HG02884 (cell line): ENCODE data around the gene NHLRC4.

Experiments
- ATAC-seq: cut with Tn5 transposase; IDR thresholded peaks from one replicate; pipeline ENCODE4 v1.9.1; 2021; ENCODE audit warnings: mild to moderate bottlenecking, moderate library complexity; ENCODE audit not compliant: unreplicated experiment

Gene NHLRC4

DNA sequence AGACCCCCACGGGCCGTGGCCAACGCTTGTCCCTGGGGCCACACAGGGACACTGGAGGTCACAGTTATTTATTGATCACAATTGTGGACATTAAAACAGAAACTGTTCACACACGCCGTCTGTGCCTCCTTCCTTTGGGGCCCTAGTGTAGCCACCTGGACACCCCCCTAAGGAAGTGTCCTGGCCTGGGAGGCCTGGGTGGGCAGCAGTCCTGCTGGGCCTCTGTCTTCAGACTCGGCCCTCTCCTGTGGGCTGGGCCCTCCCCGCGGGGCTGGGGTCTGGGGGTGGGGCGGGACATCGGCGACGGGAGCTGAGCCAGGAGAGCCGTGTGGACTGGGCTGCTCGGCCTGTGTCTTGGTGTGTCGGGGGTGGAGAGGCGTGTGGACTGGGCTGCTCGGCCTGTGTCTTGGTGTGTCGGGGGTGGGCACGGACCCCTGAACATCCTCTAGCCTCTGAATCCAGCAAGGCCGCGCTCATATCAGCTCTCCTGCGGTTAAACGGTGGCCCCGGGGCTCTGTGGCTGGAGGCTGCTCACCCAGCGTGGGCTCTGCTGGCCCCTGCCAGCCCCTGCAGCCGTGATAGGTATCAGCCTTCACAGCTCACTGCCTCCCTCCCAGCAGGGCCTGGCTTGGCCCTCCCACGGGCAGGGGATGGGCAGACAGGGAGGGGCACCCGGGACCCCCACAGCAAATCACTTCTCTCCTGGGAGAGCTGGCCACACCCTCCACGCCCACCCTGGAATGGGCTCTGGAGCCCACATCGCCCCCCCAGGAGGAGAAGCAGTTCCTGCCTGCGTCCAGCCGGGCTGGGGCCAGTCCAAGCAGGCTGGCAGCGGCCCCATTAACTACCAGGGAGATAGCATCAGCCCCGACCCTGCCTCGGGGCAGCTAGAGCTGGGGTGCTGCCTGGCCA lies 1.1 kb upstream of the NHLRC4 start:
- ATAC-seq, result no peak

DNA sequence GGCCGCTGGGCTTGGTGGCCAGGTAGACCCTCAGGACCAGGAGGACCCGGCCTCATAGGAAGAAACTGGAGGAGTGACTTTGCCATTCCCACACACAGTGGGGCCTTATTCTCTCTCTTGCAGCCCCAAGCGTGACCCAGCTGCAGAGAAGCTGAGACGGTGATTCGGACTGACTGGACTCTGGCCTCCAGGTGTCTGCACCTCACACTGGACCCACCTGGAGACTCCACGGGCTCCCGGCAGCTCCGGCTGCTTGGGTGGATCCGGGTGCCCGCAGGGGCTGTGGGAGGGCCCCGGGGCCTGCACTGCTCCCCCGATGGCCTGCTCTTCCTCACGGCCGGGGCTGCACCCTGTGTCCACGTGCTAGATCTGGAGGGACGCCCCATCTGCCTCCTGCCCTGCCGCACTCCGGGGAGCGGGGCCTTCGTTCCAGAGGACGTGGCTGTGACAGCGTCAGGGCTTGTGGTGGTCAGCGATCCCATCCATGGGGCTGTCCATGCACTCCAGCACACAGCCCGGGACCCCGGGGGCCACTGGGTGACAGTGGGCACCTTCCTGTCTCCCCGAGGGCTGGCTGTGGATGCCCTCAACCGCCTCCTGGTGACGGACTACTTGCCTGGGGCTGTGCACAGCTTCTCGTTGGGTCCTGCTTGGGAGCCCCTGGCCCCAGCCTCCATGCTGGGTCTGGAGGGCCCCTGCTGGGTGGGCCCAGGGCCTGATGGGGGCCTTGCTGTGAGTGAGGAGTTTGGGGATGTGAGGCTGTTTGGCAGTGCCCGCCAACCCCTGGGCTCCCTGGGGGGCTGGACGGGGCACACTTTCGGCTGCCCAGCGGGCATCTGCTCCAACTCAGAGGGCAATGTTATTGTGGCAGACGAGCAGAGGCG lies 810 bp downstream of the NHLRC4 start:
- ATAC-seq, result no peak

DNA sequence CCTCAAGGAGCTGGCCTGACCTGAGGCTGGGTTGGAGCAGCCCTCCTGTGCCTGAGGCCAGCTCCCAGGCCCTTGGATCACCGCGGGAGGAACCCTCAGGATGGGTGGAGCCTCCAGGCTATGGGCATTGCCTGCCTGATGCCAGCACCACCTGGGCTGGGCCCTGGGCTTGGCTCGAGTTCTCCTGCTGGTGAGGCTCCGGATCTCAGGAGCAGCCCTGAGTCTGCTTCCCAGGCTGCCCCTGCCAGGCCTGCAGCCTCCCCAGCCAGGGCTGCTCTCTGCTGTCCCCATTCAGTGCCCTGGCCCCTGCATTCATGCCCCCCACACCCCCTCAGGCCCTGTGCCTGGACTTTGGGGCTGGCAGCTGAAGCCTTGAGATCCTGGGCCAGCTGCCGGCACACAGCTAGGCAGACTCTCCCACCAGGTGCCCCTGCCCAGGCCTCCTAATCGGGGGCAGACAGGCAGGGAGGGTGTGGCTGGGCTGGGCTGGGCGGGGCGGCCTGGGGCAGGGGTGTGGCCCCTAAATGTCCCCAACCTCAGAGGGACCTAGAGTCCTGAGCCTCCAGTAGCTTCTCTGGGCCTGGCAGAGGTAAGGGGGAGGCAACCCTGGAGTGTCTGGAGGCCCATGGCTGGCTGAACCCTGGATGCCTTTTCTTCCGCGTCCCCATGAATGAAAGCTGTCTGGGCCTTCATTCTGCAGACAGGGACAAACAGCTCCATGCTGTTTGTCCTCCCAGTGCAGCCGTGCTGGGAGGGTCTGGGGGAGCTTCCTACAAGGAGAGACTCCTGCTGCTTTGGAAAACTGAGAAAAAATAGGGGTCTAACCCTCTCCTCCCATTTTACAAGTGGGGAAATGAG lies 1.8 kb downstream of the NHLRC4 start:
- ATAC-seq, result no peak

DNA sequence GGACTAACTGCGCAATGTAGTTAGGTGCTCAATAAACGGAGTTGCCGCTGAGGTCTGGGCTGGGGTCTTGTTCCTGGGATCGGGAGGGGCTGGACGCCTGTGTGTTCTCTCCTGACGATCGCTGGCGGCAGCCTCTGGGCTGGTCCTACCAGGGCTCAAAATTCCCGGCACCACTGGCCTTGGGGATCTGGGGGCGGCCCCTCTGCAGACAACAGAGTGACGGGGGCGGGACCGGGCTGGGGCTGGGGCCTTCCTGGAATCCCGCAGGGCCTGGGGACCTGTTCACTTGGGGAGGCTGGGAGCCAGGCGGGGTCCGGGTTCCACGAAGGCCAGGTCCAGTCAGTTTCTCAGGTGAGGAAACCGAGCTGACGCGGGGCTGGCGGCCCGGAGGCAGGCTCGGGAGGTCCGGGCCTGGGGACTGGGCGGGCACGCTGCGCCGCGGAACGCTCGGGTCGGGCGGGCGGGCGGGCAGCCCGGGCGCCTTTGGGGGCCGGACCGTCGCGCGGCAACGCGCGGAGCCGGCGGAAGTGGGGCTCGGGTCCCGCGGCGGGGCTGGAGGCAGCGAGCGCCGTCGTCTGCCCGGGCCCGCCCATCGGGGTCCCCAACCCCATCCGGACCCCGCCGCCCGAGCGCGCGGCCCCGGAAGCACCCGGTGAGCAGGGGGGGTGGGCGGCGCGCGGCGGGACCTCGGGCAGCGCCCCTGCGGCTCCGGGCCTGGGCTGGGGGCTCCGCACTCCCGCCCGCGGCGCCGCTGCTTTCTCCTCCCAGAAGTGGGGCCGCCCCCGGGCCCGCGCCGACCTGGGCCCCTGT lies 2.8 kb downstream of the NHLRC4 start, which contains the start of gene PIGQ:
Gene PIGQ, plus strand, starts transcription at position 524 of the 810 bp plus-strand sequence. CDS start 4,107 bp downstream, outside the sequence.
- no peak for ATAC-seq

DNA sequence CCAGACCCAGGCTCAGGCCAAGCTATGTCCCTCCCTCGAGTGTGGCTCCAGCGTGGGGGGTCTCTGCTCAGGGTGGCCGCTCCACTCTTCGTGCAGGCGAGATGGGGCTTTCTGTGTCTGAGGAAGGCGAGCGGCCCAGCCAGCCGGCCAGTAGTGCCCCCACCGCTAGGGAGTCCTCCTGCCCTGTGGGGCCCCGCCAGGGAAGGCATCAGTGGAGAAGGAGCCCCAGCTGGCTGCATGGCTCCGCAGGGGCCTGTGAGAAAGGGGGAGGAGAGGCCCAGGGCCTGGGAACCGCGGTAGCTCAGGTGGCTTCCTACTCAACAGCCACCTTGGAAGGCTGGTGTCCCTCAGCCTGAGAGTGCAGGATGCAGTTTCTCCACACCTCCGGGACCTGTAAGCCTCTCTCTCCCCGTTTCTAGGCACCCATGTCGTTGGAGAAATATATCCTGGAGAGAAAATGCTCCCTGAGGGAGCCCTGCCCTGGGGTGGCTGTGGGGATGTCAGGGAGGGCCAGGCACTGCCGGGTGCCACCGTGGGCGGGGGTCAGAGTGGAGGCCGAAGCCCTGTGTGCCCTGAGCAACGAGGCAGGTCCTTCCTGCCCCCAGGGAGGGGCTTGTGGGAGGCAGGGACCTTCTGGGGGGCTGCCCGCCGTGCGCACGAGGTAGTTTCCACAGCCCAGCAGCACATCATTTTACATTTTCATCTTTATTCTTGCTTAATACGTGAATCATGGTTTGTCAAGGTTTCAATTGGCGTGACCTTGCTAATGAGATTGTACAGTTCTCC lies 6.3 kb downstream of the NHLRC4 start:
- no peak for ATAC-seq

DNA sequence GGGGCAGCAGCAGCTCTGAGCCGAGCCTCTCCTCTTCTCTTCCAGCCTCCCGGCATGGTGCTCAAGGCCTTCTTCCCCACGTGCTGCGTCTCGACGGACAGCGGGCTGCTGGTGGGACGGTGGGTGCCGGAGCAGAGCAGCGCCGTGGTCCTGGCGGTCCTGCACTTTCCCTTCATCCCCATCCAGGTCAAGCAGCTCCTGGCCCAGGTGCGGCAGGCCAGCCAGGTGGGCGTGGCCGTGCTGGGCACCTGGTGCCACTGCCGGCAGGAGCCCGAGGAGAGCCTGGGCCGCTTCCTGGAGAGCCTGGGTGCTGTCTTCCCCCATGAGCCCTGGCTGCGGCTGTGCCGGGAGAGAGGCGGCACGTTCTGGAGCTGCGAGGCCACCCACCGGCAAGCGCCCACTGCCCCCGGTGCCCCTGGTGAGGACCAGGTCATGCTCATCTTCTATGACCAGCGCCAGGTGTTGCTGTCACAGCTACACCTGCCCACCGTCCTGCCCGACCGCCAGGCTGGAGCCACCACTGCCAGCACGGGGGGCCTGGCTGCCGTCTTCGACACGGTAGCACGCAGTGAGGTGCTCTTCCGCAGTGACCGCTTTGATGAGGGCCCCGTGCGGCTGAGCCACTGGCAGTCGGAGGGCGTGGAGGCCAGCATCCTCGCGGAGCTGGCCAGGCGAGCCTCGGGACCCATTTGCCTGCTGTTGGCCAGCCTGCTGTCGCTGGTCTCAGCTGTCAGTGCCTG lies 7.4 kb downstream of the NHLRC4 start:
- no peak for ATAC-seq

DNA sequence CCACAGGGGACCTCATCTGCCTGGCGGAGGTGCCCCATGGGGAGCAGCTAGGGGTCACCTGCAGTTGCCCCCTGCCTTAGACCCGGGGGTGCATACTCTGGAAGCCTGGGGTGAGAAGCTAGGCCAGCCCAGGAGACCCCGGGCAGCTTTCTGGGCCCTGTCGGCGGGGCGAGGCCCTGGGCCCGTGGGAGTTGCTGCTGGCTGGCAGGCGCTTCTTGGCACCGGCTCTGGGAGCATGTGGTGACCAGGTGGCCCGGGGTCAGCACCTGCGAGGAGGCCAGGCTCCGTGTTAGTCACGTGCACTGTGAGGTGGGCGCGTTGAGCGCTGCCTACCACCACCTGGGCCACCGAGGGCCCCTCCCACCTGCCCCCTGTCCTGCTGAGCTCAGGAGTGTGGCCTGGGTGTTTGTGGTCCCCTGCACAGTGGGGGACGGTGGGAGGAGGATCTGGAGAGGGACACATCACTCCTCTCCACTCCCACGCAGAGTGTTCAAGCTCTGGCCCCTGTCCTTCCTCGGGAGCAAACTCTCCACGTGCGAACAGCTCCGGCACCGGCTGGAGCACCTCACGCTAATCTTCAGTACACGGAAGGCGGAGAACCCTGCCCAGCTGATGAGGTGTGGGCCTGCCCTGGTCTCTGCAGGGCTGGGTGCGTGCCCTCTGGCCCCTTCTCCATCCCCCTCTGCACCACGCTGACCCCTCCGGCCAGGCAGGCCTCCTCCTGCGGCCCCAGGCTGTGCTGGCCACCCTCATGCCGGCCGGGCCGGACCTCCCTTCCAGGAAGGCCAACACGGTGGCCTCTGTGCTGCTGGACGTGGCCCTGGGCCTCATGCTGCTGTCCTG lies 8.8 kb downstream of the NHLRC4 start:
- ATAC-seq, result no peak

DNA sequence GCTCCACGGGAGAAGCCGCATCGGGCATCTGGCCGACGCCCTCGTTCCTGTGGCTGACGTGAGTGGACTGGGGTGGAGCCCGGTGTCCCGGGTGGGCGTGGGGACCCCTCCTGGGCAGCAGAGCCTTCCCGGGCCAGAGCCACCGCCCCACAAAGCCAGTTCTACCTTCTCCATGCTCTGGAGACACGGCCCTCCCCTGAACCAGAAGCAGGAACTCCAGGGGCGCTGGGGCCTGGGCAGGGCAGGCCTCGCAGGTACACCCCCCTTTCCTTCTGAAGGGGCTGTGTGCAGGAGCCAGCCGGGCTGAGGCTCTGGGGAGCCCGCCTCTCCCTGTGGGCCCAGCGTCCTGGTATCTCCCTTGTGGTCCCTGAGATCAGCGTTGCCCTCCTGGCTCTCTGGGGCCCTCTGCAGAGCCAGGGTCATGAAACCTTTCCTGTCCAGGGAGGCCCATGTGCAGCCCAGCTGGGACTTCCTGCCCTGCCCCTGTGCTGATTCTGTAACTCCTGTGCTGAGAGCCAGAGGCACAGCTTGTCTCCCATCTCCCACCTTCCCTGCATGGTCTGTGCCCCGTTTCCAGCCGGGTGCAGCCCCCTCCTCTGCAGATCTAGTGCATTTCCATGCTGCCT lies 9.5 kb downstream of the NHLRC4 start:
- ATAC-seq, result no peak

DNA sequence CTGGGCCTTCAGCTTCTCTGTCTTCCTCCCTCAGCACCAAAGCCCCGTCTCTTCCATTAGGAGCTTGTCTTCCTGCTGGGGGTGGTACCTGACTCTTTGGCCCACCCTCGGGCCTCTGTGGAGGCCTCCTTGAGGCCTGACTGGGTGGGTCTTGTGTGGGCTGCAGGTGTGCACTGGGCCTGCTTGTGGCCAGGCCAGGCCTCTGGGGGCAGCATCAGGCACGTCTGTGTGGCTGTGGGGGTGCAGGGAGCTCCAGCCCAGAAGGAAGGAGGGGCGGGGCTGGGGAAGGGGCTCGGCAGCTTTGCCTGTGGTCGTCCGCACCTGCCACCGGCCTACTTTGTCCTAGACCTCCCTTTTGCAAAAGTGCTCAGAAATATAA lies 10.0 kb downstream of the NHLRC4 start:
- ATAC-seq, result no peak

DNA sequence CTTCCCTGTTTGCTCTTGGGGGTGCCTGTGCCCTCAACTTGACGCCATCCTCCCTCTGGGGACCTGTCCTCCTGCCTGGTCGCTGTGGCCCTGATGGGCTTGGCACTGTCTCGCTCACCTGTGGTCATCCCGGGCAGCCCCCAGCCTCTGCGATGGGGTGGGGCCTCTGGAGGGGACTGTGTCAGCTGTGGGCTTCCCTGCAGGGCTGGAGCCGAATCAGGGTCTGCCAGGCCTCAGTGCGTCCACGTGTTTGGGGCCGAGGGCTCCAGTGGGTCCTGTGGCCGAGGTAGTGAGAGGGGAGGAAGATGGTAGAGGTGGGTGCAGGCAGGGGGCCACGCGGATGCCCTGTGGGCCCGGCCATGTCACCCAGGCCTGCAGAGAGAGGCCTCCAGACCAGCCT lies 11.0 kb downstream of the NHLRC4 start:
- ATAC-seq, result no peak

DNA sequence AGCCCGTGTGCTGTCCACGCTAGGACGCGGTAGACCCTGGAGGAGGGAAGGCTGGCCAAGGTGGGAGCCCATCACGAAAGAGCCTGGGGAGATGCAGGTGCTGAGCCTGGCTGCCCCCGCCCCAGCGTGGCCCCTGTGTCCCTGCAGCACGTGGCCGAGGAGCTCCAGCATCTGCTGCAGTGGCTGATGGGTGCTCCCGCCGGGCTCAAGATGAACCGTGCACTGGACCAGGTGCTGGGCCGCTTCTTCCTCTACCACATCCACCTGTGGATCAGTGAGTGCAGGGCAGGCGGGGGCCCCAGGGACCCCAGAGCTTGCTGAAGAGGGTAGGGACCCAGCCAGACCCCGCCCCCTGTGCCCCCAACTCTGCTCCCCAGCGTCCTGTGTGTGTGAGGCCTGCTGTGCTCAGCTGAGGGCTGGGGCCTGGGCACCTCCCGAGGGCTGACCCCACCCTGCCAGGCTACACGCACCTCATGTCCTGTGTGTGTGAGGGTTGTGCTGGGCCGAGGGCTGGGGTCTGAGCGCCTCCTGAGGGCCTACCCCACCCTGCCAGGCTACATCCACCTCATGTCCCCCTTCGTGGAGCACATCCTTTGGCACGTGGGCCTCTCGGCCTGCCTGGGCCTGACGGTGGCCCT lies 11.5 kb downstream of the NHLRC4 start:
- ATAC-seq, result no peak

DNA sequence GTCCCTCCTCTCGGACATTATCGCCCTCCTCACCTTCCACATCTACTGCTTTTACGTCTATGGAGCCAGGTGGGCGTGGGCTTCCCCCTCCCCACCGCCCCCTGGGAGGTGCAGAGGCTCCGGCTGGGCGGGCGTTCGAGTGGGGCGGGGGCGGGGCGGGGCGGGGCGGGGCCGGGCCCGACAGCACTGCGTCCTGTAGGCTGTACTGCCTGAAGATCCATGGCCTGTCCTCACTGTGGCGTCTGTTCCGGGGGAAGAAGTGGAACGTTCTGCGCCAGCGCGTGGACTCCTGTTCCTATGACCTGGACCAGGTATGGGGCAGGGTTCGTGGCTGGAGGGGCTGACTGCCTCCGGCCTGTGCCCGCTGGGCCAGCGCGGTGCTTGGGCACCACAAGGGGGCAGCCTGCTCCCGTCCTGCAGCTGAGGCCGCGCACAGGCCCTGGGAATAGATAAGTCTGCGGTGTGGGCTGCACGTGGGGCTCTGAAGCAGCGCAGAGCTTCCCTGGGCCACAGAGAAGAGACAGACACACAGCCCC lies 12.1 kb downstream of the NHLRC4 start:
- no peak for ATAC-seq

DNA sequence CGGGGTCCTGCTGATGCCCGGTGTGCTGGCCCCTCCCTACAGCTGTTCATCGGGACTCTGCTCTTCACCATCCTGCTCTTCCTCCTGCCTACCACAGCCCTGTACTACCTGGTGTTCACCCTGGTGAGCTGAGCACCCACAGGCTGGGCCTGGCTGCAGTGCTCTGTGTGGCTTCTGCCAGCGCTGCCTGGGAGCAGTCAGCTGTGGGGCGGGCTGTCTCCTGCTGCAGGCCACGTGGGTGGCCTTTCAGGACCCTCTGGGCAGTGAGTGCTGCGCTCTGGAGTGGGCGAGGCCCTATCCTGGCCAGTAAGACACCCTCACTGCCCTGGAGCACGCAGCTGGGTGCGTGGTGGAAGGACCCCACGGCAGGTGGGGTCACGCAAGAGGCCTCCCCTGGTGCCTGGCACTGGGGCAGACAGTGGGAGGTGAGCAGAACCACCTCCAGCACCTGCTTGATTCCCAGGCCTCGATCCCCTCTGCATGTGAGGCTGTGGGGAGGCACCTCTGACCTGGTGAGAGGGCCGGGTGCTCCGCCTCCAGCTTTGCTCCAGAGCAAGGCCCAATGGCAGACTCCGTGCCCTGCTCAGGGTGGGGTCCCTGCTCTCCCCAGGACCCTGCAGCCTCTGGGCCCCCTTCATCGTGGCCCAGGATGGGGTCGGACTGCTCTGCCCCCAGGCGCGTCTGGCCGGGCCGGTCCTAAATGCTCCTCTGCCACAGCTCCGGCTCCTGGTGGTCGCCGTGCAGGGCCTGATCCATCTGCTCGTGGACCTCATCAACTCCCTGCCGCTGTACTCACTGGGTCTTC lies 13.5 kb downstream of the NHLRC4 start:
- no peak for ATAC-seq

DNA sequence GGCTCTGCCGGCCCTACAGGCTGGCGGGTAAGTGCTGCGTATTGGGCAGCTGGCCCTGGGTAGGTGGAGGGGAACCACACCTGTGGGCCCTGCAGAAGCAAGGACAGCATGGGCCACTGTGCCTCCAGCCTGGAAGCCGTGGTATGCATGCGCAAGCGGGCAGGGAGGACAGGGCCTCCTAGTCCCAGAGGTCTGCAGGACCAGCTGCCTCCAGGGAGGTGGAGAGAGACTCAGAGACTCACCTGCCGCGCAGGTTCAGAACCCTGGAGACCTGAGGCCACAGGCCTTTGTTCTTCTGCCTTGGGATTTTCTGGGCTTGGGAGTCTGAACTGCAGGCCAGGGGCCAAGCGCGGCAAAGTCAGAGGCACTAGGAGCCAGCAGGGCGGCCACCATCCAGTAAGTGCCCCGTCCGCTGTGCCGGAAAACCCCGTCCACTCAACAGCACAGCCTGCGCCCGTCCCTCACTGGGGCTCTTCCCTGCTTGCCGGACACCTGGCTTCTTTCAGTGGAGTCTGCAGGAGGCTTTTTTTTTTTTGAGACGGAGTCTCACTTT lies 14.2 kb downstream of the NHLRC4 start:
- no peak for ATAC-seq

DNA sequence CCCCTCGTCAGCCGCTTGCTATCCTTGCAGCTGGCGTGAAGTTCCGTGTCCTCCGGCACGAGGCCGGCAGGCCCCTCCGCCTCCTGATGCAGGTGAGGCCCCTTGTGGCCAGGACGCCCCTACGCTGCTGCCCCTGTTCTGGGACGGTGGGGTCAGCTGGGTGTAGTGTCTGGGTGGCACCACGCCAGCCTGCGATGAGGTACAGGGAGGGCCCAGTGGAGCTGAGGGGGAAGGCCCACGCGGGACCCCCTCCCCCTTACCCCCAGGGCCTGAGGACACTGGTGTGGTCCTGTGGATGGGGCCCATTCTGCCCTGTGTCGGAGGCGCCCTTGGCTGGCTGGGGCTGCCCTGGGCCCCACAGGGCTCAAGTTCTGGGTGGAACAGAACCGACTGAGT lies 15.4 kb downstream of the NHLRC4 start:
- ATAC-seq, result no peak
